D341Med (cell line): Measurements from ENCODE around the gene ZNF844.
"Not testable (repeated sequence)": the region's sequence is repeated elsewhere in the genome, so short reads cannot be mapped to it uniquely, and the experiment has no call there.

Experiments used
- DNase-seq: peaks from one replicate; pipeline ENCODE4 v3.0.0; 2012; ENCODE audit warnings: low spot score

Gene ZNF844

DNA sequence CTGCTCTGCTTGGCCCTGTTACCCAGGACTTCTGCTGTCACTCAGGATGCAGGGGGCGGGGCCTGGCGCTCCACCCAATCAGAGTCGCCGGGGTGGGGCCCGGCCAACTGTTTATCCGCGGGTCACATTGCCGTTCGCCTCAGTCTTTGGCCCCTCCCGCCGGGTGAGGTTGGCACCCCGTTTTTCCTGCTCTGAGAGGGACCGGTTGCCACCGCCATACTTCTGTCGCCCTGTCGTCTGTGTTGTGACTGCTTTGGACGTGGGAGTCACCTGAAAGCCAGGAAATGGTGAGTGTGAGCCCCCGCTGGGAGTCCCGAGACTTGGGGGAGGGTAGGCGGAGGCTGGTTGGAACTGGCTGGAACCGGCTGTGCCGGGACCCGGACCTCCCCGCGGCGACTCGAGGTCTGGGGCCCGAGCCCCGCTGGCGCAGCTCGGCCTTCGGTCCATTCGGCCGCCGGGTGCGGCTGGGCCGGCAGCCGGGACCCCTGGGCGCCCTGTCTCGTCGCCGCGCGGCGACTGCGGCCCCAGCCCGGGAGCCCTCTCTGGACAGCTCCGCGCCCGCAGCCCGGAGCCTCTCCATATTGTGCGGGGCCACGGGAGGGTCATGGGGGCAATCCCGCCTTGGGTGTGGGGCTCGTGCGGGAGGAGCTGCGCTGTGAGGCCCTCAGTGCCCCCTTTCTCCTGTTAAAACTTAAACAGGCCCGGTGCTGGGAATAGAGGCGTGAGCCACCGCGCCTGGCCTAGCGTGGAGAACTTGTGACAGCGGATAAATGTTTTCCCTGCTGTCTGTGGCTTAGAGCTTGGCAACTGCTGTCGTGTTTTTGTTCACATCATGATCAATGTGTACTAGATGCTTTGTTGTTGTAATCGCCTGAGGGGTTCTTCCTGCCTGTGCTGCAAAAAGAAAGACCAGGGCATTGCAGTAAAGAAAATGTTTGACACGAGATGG lies at the start of gene ZNF844:
ZNF844 (plus strand) TSS at position 142 of the 949 bp plus-strand sequence; CDS start at position 285, 143 bp downstream.
- DNase-seq, result peak; percentile 95

DNA sequence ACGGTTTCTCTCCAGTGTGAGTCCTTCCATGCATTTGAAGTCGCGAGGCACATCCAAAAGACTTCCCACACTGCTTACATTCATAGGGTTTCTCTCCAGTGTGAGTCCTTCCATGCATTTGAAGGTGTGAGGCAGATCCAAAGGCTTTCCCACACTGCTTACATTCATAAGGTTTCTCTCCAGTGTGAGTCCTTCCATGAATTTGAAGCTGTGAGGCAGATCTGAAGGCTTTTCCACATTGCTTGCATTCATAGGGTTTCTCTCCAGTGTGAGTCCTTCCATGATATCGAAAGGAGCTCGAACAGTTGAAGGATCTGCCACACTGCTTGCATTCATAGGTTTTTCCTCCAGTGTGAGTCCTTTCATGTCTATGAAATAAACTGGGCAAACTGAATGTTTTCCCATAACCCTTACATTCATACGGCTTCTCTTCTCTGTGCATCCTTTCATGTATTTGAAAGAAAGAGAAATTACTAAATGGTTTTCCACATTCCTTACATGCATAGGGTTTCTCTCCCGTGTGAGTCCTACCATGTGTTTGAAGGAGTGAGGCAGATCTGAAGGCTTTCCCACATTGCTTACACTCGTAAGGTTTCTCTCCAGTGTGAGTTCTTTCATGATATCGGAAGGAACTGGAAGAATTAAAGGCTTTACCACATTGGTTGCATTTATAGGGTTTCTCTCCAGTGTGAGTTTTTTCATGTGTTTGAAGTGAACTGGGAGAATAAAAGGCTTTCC lies 49.3 kb upstream of the ZNF844 start:
- DNase-seq, result no peak

DNA sequence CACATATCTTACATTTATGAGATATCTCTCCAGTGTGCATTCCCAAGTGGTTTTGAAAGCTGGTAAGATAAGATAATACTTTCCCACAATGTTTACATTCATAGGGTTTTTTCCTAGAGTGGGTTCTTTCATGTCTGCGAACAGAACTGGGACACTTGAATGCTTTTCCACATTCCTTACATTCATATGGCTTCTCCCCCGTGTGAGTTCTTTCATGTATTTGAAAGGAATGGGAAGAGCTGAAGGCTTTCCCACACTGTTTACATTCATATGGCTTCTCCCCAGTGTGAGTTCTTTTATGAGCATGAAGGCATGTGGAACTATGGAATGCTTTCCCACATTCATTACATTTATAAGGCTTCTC lies 48.8 kb upstream of the ZNF844 start:
- no peak for DNase-seq

DNA sequence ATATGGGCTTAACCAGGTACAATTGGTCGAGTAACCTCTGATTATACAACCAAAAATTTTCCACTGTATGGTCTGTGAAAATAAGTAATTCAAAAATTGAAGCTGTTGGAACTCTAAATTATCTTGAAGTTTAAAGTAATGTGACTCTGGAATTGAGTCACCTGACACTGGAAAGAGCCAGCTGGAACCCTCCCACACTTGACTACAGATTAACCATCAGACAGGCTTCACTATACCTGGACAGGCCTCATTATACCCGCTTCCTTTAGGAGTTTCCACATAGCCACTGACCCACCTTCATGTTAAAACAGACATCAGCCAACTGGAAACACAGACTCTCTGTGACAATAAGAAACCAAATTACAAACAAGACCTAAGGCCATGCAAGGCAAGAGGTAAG lies 30.3 kb upstream of the ZNF844 start:
- DNase-seq, result no peak

DNA sequence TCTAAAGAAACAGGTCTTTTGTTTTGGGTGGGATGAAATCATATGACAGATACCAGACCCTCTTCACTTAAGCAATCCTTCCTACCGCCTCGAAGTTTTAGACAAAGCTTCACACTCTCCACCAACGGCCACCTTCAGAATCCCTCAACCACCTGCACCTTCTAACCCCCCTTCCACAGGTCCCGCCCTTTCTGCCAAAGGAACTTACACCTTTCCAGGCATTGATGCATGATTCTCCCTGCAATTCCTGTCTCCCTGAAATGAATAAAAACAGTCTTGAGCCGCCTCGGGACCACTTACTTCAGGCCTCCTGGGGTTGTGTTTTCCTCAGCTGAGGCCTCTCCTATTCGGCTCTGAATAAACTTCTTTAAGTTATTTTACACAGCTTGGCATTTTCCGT lies 29.9 kb upstream of the ZNF844 start:
- no peak for DNase-seq

DNA sequence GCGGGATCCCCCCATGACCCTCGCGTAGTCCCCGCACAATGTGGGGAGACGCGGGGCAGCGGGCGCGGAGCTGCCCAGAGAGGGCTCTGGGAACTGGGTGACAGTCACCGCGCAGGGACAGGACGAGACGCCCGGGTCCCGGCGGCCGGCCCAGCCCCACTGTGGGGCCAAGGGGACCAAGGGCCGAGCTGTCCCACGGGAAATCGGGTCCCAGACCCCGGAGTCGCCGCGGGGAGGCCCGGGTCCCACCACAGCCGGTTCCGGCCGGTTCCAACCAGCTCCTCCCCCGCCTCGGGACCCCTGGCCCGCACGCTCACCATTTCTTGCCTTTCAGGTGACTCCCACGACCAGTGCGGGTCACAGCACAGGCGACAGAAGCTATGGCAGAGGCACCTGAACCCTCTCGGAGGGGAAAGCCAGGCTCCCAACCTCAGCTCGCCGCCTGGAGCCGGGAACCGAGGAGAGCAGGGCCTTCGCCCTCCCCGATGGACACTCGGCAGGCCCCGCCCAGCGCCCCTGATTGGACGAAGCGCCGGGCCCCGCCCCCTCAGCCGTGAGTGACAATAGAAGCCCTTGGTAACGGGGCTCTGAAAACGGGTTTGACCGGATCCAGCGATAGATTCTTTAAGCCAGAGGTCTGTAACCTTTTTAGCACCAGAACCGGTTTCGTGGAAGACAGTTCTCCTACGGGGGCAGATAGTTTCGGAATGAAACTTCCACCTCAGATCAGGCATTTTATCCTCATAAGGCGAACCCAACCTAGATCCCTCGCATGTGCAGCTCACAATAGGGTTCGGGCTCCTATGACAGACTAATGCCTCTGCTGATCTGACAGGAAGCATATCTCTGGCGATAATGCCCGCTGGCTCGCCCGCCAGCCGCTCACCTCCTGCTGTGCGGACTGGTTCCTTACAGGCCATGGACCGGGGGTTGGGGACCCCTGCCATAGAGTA lies 29.0 kb upstream of the ZNF844 start, which contains the start of gene ZNF433:
ZNF433 (minus strand) TSS at position 460 of the 953 bp plus-strand sequence; CDS start at position 320, 140 bp downstream.
- DNase-seq, result peak; percentile 97

DNA sequence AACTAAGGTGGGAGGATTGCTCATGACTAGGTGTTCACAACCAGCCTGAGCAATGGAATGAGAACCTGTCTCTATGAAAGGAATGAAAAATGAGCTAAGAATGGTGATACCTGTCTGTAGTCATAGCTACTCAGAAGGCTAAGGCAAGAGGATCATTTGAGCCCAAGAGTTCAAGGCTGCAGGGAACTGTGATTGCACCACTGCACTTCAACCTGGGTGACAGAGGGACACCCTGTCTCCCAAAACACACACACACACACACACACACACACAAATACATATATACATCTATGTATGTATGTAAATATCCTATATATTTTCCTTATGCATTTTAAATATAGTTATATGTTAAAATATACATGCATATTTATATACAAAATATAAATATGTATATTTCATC lies 21.6 kb upstream of the ZNF844 start:
- DNase-seq, result no peak

DNA sequence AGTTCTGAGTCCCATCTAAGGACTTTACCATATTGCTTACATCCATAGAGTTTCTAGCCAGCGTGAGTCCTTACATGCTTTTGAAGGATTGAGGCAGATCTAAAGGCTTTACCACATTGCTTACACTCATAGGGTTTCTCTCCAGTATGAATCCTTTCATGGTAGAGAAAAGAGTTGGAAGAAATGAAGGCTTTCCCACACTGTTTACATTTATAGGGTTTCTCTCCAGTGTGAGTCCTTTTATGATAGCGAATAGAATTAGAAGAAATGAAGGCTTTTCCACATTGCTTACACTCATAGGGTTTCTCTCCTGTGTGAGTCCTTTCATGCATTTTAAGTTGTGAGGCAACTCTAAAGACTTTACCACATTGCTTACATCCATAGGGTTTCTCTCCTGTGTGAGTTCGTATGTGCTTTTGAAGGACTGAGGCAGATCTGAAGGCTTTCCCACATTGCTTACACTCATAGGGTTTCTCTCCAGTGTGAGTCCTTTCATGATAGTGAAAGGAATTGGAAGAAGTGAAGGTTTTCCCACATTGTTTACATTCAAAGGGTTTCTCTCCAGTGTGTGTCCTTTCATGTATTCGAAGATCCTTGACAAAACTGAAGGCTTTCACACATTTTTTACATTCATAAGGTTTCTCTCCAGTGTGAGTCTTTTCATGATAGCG lies 20.6 kb upstream of the ZNF844 start:
- DNase-seq, result no peak

DNA sequence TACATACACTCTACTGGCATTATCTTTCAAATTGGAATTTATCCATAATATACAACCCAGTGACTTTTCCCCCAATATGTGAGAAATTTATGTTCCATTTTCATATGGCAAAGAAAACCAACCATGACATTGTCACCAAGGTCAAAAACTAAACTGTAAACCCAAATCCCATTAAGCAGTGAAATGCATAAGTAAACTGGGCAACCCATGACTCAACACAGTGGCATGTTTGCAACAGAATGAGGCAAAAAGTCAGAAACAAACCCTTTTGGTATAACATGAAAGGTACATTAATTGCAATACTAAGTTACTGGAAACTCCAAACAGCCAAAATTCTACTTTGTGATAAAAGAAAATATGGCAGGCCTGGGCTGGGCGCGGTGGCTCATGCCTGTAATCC lies 16.7 kb upstream of the ZNF844 start:
- DNase-seq, result no peak

DNA sequence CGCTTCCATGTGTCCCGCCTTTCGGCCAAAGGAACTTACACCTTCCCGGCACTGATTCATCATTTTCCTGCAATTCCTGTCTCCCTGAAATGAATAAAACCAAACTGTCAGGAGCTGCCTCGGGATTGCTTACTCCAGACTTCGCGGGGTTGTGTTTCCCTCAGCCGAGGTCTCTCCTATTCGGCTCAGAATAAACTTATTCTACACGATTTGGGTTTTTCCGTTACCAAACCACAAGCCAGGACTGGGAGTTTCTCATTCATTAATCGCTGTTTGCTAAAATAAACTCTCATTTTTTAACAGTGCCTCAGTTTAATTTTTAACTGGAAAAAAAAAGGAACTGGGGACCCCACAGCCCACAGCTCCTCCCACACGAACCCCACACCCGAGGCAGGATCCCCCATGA lies 12.4 kb upstream of the ZNF844 start:
- DNase-seq, result peak; percentile 31

DNA sequence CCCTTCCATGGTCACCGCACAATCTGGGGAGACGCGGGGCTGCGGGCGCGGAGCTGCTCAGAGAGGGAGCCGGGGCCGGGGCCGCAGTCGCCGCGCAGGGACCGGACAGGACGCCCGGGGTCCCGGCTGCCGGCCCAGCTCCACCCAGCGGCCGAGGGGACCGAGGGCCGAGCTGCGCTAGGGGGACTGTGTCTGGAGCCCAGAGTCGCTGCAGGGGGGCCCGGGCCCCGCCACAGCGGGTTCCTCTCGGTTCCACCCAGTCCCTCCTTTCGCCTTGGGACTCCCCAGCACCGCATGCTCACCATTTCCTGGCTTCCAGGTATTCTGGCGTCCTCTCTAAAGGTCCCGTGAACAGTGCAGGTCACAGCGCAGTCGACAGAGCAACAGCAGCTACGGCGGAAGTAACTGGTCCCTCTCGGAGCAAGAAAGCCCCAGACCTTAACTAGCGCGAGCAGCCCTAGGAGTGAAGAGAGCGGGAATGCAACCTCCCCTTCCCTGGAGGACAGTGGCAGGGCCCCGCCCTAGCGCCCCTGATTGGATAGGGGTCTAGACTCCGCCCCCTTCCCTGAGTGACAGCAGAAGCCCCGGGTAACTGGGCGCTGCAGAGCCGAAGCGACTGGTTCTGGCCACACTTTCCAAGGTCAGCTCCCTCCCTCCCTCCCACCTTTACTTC lies 11.9 kb upstream of the ZNF844 start, which contains the start of gene ZNF878:
ZNF878 (minus strand) TSS at position 465 of the 673 bp plus-strand sequence; CDS start at position 305, 160 bp downstream.
- peak; percentile 94 for DNase-seq

DNA sequence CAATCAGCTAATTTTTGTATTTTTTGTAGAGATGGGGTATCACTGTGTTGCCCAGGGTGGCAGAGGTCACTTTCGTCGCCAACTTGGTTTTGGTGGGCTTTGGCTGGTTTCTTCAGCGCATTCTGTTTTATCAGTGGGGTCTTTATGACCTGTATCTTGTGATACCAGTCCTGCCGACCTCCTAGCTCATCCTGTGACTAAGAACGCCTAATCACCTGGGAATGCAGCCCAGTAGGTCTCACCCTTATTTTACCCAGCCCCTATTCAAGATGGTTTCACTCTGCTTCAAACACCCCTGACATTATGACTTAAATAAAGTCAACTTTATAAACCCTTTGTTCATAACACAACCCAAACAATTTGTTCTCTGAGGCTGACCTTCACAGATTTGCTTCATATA lies 8.7 kb upstream of the ZNF844 start:
- DNase-seq, result no peak

DNA sequence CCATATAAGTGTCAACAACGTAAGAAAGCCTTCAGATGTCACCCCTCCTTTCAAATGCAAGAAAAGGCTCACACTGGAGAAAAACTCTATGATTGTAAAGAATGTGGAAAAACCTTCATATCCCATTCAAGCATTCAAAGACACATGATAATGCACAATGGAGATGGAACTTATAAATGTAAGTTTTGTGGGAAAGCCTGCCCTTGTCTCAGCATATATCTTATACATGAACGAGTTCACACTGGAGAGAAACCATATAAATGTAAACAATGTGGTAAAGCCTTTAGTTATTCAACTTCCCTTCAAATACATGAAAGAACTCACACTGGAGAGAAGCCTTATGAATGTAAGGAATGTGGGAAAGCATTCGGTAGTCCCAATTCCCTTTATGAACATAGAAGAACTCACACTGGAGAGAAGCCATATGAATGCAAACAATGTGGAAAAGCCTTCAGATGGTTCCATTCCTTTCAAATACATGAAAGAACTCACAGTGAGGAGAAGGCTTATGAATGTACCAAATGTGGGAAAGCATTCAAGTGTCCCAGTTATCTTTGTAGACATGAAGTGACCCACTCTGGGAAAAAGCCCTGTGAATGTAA lies 11.1 kb downstream of the ZNF844 start:
- no peak for DNase-seq

DNA sequence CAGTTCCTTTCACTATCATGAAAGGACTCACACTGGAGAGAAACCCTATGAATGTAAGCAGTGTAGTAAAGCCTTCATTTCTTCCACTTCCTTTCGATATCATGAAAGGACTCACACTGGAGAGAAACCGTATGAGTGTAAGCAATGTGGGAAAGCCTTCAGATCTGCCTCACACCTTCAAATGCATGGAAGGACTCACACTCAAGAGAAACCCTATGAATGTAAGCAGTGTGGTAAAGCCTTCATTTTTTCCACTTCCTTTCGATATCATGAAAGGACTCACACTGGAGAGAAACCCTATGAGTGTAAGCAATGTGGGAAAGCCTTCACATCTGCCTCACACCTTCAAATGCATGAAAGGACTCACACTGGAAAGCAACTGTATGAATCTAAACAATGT lies 11.8 kb downstream of the ZNF844 start:
- DNase-seq, result not testable (repeated sequence)

DNA sequence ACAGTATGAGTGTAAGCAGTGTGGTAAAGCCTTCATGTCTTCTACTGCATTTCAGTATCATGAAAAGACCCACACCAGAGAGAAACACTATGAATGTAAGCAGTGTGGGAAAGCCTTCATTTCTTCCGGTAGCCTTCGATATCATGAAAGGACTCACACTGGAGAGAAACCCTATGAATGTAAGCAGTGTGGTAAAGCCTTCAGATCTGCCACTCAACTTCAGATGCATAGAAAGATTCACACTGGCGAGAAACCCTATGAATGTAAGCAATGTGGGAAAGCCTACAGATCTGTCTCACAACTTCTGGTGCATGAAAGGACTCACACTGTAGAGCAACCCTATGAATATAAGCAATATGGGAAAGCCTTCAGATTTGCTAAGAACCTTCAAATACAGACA lies 12.8 kb downstream of the ZNF844 start:
- no peak for DNase-seq

DNA sequence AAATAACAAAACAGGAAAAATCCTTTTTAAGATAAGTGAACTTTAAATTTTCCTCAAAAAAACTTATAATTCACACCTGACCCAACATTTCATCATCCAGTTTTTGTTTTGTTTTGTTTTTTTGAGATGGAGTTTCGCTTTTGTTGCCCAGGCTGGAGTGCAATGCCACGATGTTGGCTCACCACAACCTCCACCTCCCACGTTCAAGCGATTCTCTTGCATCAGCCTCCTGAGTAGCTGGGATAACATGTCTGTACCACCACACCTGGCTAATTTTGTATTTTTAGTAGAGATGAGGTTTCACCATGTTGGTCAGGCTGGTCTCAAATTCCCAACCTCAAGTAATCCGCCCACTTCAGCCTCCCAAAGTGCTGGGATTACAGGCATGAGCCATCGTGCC lies 18.8 kb downstream of the ZNF844 start:
- DNase-seq, result not testable (repeated sequence)

DNA sequence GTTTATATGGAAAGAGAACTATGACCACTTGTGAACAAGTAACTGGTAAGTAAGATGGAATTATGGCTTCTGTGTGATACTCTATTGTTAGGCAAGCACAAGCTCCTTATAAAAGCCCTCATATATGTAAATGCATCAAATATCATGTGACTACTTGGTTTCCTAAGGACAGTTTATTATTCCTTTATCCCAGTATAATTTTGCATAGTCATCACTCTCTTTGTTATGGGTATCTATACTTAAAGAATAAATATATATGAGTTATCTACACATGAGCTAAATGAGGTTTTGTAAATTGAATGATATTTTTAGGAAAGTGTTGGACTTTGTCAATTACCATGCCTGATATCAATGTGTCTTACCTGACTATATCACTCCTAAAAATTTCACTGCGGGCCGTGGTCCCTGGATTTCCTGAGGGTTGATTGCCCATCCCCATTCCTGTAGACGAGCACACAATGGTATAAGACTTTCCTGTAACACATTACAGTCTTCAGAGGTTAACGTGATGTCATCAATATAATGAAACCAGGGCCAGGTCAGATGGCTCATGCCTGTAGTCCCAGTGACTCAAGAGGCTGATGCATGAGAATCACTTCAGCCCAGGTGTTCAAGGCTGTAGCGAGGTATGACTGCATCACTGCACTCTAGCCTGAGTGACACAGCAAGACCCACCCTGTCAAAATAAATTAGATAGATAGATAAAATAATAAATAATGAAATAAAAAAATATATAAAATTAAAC lies 20.7 kb downstream of the ZNF844 start:
- no peak for DNase-seq

DNA sequence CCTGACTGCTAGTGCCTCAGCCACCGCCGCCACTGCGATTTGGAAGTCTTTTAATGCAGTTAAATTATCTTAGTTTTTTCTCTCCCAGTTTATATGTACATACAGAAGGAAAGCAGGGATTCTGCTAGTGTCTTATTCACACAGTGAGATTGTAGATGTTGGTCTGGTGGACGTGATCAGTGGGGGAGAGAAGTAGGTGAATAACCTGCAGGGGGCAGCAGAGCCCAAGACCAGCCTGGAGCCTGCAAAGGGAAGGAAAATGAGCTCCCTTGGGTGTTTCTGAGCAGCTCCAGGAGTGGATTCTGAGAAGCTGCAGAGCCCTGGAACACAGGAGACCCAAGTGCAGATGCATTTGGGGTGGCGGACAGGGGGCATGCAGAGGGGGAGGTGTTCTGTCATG lies 26.3 kb downstream of the ZNF844 start:
- DNase-seq, result peak; percentile 82

DNA sequence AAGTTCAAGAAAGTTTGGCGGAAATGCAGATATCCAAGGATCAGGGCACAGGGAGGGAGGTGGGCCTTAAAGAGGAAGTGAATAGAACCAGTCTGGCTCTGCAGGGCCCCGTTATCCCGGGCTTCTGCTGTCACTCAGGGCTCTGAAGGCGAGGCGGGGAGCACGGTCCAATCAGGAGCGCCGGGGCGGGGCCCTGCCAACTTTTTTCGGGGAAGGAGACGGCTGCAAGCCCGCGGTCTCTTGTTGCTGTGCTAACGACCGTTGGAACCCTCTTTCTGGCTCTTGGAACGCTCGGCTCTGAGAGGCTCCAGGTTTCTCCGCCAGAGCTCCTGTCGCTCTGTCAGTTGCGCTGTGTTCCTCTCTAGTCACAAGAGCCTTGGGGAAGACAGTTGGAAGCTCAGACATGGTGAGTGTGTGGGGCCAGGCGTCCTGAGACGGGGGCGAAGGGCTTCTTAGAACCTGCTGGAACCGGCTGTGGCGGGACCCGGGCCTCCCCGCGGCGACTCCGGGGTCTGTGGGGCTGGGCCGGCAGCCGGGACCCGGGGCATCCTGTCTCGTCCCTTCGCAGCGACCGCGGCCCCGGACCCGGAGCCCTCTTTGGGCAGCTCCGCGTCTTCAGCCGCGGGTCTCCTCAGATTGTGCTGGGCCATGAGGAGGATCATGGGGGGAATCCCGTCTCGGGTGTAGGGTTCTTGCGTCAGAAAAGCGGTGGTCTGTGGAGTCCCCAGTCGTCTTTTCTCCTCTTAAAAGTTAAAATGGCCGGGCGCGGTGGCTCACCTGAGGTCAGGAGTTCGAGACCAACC lies 27.7 kb downstream of the ZNF844 start:
- DNase-seq, result peak; percentile 95
